GM23248 (cell line): ENCODE results near the gene KLHL6.

ENCODE experiments used
- EZH2 ChIP-seq: fragments of 200-600 bp; sonication (generic); IDR thresholded peaks from 2 replicates; pipeline ENCODE4 v1.6.1; 2018; ENCODE audit warnings: antibody characterized with exemption, mild to moderate bottlenecking; ENCODE audit not compliant: insufficient read depth, poor library complexity, severe bottlenecking
- EZH2phosphoT487 ChIP-seq: fragments of 200-600 bp; sonication (generic); IDR thresholded peaks from 2 replicates; pipeline ENCODE4 v1.6.1; 2018; ENCODE audit warnings: antibody characterized with exemption, moderate library complexity, mild to moderate bottlenecking, low read depth; ENCODE audit not compliant: insufficient read depth

DNA sequence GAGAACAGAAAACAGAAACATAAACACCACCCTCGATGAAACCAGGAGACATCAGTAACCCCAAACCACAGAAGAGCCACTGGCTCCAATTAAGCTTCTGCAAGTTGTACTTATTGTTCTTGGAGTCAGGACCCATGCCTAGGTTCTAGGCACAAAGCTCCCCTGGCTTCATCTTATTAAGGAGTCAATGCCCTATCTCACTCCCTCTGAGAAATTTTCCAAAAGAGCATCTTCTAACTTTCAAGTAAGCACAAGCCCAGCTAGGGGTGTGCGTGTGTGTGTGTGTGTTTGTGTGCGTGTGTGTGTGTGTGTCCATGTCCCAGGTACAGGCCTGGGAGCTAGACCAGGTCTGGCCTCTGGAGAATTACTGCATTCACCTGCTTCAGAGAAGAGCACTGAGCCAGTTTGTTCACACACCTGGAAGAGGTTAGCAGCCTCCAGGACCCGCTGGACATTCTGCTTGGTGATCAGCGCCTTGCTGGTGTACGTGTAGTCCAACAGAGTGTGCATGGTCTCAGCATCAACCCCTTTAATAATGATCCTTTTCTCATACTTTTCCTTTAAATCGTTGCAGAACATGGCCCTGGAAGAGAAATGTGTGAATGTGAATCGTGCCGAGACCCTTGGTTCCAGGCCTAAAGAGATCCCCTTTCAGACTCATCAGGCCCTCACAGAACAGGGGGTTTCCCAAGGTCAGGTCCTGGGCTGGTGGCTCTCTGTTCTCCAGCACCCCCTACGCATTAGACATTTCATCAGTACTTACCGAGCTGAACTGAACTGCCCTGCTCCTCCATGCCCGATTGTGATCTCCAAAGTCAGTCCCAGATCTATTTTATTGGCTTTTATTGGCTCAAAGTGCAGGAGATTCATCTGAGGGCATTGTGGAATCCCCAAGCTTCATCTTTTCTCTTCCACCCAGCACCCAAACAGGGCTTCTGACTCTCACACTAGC lies 27.8 kb downstream of the KLHL6 start:
- TF ChIP-seq EZH2: no peak
- TF ChIP-seq EZH2phosphoT487: no peak
